Measurements from ENCODE around the gene ALKBH3.

The ALKBH3 gene

GRCh38 chr11:43914466-43914865 is 33.8 kb downstream of the ALKBH3 start:
- no peak for DNase-seq (ENCODE audit: low read depth, low spot score)
- ChIA-PET POLR2A (no interaction called here), CTCF (interaction anchor here (1.5 kb wide), 1 partner anchor 10 kb away, joined by 4 read pairs; no protein-coding TSS in a partner anchor)
- no peak overlapping the region for H3K4me3 ChIP-seq (ENCODE audit: low read depth, low read length)
- TF ChIP-seq CTCF (IDR thresholded peaks at IDR 0.05; ENCODE audit: insufficient read depth, low read length, missing control alignments), result no peak

GRCh38 chr11:43916621-43917020 is 36.0 kb downstream of the ALKBH3 start:
- ChIA-PET CTCF (interaction anchor here (5.0 kb wide), 1 partner anchor 27 kb away, joined by 36 read pairs; no protein-coding TSS in a partner anchor), POLR2A (no interaction called here)
- TF ChIP-seq CTCF (IDR thresholded peaks at IDR 0.05; ENCODE audit: insufficient read depth, low read length, missing control alignments), result no peak
- no peak overlapping the region for H3K4me3 ChIP-seq (ENCODE audit: low read depth, low read length)
- DNase-seq (ENCODE audit: low read depth, low spot score), result no peak

GRCh38 chr11:43917851-43918250 is 37.2 kb downstream of the ALKBH3 start:
- no peak for TF ChIP-seq CTCF (IDR thresholded peaks at IDR 0.05; ENCODE audit: insufficient read depth, low read length, missing control alignments)
- no peak for DNase-seq (ENCODE audit: low read depth, low spot score)
- ChIA-PET CTCF (interaction anchor here (0.8 to 5.0 kb wide), 6 partner anchors 9 to 120 kb away, joined by 3 to 36 read pairs (median 8); no protein-coding TSS in a partner anchor), POLR2A (no interaction called here)
- H3K4me3 ChIP-seq (ENCODE audit: low read depth, low read length), result no peak overlapping the region

- TF ChIP-seq CTCF (IDR thresholded peaks at IDR 0.05; ENCODE audit: insufficient read depth, low read length, missing control alignments), result no peak
- CTCF ChIA-PET, result interaction anchor here (0.8 to 5.0 kb wide), 7 partner anchors 10 to 119 kb away, joined by 3 to 36 read pairs (median 5); no protein-coding TSS in a partner anchor
- POLR2A ChIA-PET, result no interaction called here
- DNase-seq (ENCODE audit: low read depth, low spot score), result no peak
- H3K4me3 ChIP-seq (ENCODE audit: low read depth, low read length), result no peak overlapping the region
Measured at GRCh38 chr11:43918662-43919061, 38.0 kb downstream of the ALKBH3 start.

GRCh38 chr11:43919852-43920597 is 39.4 kb downstream of the ALKBH3 start:
- ChIA-PET POLR2A (interaction anchor here (1.4 kb wide), 1 partner anchor 23 kb away, joined by 7 read pairs; the partner anchor contains the start of gene C11orf96), CTCF (interaction anchor here (0.9 to 5.0 kb wide), 9 partner anchors 11 to 118 kb away, joined by 3 to 36 read pairs (median 6); no protein-coding TSS in a partner anchor)
- DNase-seq (ENCODE audit: low read depth, low spot score), result no peak
- H3K4me3 ChIP-seq (ENCODE audit: low read depth, low read length), result no peak overlapping the region
- no peak for TF ChIP-seq CTCF (IDR thresholded peaks at IDR 0.05; ENCODE audit: insufficient read depth, low read length, missing control alignments)
